Jurkat, Clone E6-1 (cell line): Measurements from ENCODE around the gene SPATA22.
"Not testable (repeated sequence)": the region's sequence is repeated elsewhere in the genome, so short reads cannot be mapped to it uniquely, and the experiment has no call there.

ENCODE experiments used
- DNase-seq: peaks from one replicate; pipeline ENCODE4 v3.0.0-alpha.2; 2011; ENCODE audit warnings: low read depth, low spot score
- H3K4me3 ChIP-seq: 2 replicates; pipeline ENCODE4 v1.5.1; 2011; ENCODE audit warnings: mild to moderate bottlenecking, low read length, control low read depth, moderate library complexity

Gene SPATA22

GRCh38 chr17:3397801-3398200 lies 73.8 kb downstream of the SPATA22 start:
- H3K4me3 ChIP-seq, DNase-seq: not testable (repeated sequence)
